Measurements from ENCODE around the gene RASGEF1B. TPM values are rescaled to one million over a fixed set of nuclear protein-coding genes. Genes with fewer than 3 reads are reported as not detected.

RASGEF1B gene
- total and polyA plus RNA-seq, 7 donors, result 1.9 to 4.2 (median 2.5) TPM

DNA sequence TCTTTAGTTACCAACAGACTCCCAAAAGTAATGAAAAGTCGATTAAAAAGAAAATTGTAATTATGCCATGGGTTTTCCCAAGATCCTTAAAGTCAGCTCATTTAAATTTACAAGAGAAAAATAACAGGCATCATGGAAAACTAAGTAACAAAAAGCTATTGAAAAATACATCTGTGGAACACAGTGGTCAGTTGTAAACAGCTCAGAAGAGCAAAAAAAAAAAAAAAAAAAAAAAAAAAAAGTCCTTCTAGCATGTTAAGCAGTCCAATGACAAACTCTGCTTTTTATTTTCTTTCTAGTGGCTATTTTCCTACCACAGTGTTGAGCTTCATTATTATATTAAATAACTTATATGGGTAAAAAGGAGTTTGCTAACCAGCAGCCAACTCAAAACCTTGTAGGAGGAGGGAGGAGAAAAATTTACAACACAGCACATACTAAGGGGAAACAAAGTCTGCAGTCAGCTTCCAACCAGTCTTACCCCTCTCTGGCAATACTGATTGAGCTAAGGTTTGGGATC is 44.9 kb downstream of the RASGEF1B start:
- Histone ChIP-seq H3K27me3 (ENCODE audit: insufficient read depth in 3 of 3, low read length in 2 of 3) (no peaks in the 10 kb centered on the region), H3K27ac (no peak overlapping the region), H3K9me3 (no peaks in the 10 kb centered on the region), H3K4me1 (no peaks in the 10 kb centered on the region), H3K36me3 (ENCODE audit: insufficient read depth in 1 of 2, low read depth in 1 of 2) (peaks cover 4 to 54% of the 10 kb centered on the region in 2 donors), H3K4me3 (no peak overlapping the region)
- DNase-seq (no peak), ATAC-seq (no peak)
- WGBS, 3 donors, result 76 to 80% (median 77%) methylated on average over 1 of the region's 1 CpG
- TF ChIP-seq, protein P1, sequence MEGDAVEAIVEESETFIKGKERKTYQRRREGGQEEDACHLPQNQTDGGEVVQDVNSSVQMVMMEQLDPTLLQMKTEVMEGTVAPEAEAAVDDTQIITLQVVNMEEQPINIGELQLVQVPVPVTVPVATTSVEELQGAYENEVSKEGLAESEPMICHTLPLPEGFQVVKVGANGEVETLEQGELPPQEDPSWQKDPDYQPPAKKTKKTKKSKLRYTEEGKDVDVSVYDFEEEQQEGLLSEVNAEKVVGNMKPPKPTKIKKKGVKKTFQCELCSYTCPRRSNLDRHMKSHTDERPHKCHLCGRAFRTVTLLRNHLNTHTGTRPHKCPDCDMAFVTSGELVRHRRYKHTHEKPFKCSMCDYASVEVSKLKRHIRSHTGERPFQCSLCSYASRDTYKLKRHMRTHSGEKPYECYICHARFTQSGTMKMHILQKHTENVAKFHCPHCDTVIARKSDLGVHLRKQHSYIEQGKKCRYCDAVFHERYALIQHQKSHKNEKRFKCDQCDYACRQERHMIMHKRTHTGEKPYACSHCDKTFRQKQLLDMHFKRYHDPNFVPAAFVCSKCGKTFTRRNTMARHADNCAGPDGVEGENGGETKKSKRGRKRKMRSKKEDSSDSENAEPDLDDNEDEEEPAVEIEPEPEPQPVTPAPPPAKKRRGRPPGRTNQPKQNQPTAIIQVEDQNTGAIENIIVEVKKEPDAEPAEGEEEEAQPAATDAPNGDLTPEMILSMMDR (IDR thresholded peaks at IDR 0.05), result no peak
- intact Hi-C loops (cut with DNase I), result no loop called here

DNA sequence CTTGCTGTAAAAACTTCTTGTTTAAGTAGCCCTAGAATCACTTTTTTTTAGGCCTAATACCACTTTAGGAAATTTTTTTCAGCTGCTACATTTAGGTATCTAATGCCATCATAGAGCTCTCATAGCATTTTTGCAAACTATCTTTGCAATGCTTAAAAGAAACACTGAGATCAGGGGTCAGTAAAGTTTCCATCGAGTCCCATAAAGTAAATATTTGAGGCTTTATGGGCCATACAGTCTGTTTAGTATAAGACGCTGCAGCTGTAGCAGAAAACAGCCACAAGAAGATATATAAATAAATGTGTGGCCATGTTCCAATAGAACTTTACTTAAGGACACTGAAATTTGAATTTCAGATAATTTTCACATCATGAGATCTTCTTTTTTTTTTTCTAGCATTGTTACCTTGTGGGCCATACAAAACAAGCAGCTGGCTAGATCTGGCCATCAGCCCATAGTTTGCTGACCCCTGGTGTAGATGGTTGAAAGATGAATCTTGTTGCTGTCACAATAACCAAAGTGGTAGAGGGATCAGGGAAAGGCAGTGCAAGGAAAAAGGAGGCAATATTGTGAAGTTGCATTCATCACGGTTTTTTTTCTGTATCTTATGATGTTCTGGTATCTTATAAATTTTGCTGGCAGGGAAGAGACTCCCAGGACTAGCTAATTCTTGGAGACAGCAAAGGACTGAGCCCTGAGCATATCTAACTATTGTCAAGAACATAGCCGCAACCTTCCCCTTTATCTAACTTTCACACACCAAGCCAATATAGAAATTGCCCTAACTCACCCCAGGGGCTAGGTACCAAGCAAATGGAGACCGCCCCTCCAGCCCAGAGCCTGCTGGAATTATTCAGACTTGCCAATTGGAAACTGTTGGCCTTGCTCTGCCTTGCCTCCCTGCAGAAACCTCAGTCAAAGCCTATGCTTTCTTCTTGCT is 46.6 kb downstream of the RASGEF1B start:
- intact Hi-C loops (cut with DNase I), result no loop called here
- 83 to 90% (median 85%) methylated on average over 5 of the region's 5 CpGs for WGBS, 3 donors
- DNase-seq, result no peak
- H3K9me3 ChIP-seq, result no peaks in the 10 kb centered on the region
- H3K36me3 ChIP-seq (ENCODE audit: insufficient read depth in 1 of 2, low read depth in 1 of 2), result peaks cover 4 to 37% of the 10 kb centered on the region in 2 donors
- ATAC-seq, result no peak
- no peak overlapping the region for H3K4me3 ChIP-seq
- TF ChIP-seq, protein P1 (IDR thresholded peaks at IDR 0.05), result no peak
- H3K27me3 ChIP-seq (ENCODE audit: insufficient read depth in 3 of 3, low read length in 2 of 3), result no peaks in the 10 kb centered on the region
- no peak overlapping the region for H3K27ac ChIP-seq
- no peaks in the 10 kb centered on the region for H3K4me1 ChIP-seq

DNA sequence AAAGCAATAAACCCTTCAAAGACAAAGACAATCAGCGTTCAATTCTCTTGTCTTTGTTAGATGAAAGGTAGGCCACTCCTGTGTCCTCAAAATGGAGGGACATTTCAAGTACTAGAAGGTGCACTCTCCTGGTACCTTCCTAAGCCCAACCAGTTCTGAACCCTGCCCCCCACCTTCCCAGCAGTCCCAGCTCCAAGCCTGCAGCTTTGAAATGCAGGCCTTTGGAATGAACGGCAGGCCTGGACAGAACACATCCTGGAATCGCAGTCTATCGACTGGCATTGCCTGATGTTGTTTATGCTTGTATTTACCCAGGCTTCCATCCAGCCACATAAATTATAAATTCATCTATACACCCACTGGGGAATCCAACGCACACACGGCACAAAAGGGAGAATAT is 47.4 kb downstream of the RASGEF1B start:
- Histone ChIP-seq H3K27ac (no peak overlapping the region), H3K27me3 (ENCODE audit: insufficient read depth in 3 of 3, low read length in 2 of 3) (no peaks in the 10 kb centered on the region), H3K36me3 (ENCODE audit: insufficient read depth in 1 of 2, low read depth in 1 of 2) (peaks cover 4 to 31% of the 10 kb centered on the region in 2 donors), H3K4me3 (no peak overlapping the region), H3K4me1 (no peaks in the 10 kb centered on the region), H3K9me3 (no peaks in the 10 kb centered on the region)
- no peak for DNase-seq
- intact Hi-C loops (cut with DNase I), result no loop called here
- no peak for ATAC-seq
- 65 to 76% (median 72%) methylated on average over 6 of the region's 6 CpGs for WGBS, 3 donors
- TF ChIP-seq, protein P1 (IDR thresholded peaks at IDR 0.05), result no peak

DNA sequence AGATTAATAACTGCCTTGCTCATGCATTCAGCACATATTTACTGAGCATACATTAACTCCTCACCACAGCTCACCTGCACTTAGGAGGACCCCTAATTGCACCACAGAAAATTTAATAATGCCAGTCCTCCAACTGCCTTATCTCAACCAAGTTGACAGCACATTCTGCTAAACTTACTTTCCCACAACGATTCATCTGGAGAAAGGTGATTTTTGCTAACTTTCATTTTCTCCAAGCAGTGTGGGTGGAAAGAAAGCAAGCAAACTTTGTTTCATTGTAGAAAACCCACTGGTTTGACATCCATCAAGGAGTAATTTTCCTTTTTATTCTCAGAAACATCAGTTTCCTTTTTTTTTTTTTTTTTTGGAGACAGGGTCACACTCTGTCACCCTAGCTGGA is 49.1 kb downstream of the RASGEF1B start:
- TF ChIP-seq, protein P1 (IDR thresholded peaks at IDR 0.05), result no peak
- no peak for ATAC-seq
- WGBS, 3 donors, result 55 to 64% (median 56%) methylated on average over 1 of the region's 1 CpG

More for the DNA sequence above, 49.1 kb downstream of the RASGEF1B start:
- Histone ChIP-seq H3K36me3 (ENCODE audit: insufficient read depth in 1 of 2, low read depth in 1 of 2) (peaks cover 4 to 17% of the 10 kb centered on the region in 2 donors), H3K27me3 (ENCODE audit: insufficient read depth in 3 of 3, low read length in 2 of 3) (no peaks in the 10 kb centered on the region), H3K9me3 (no peaks in the 10 kb centered on the region), H3K4me3 (no peak overlapping the region), H3K27ac (no peak overlapping the region), H3K4me1 (no peaks in the 10 kb centered on the region)
- intact Hi-C loops (cut with DNase I), result no loop called here
- DNase-seq, result no peak

Data from psoas muscle (tissue), 8 donors.